ENCODE results near the gene NXF1.
A peak's percentile ranks its signal among the peaks of the same experiment; 100 is the strongest.

The NXF1 gene

DNA sequence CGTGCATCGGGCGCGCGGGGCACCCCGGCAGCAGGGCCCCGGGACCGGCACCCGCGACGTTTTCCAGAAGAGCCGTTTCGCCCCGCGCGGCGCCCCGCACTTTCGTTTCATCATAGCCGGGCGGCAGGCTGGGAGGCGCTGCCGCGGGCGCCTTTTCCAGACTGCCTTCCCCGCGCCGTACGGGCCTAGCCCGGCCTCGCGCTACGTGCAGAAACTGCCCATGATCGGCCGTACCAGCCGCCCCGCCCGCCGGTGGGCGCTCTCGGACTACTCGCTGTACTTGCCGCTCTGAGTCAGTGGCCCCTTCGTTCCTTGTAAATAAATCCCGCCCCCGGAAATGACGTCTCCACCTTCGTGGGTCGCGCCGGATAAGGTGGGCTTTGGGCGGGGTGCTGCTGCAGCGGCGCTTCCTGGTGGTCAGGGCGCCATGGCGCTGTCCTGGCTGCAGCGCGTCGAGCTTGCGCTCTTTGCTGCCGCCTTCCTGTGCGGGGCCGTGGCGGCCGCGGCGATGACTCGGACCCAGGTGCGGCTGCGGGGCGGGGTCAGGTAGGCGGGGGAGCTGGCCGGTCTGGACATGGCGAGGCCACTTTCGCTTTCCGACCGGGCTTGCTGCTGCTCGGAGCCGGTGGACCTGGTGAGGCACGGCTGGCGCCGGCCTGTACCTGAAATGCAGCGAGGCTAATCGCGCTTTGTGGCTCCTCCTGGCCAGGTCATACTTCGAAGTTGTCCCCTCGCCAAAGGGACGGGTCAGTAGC lies 18.1 kb downstream of the NXF1 start, which contains the start of gene TMEM179B (continued):
- no peak for TF ChIP-seq GFI1B (tag by site-specific recombination; IDR thresholded peaks at IDR 0.05)
- no peak for TF ChIP-seq ZNF174 (tag by site-specific recombination; IDR thresholded peaks at IDR 0.05)
- TF ChIP-seq ZSCAN30 (tag by site-specific recombination; IDR thresholded peaks at IDR 0.05) = peak; percentile 12
- no peak for TF ChIP-seq ZNF266 (tag by site-specific recombination; IDR thresholded peaks at IDR 0.05; ENCODE audit: low read depth)
- TF ChIP-seq ZNF394 (tag by site-specific recombination; IDR thresholded peaks at IDR 0.05; ENCODE audit: borderline replicate concordance) = no peak
- no peak for TF ChIP-seq ZNF544 (tag by site-specific recombination; IDR thresholded peaks at IDR 0.05)
- peak; percentile 56; the same call in 1 of the 2 replicates for TF ChIP-seq ZSCAN5A (tag by site-specific recombination; IDR thresholded peaks at IDR 0.05)
- no peak for TF ChIP-seq ZNF791 (tag by site-specific recombination; IDR thresholded peaks at IDR 0.05)
- TF ChIP-seq ZIC2 (tag by site-specific recombination; IDR thresholded peaks at IDR 0.05) = no peak
- TF ChIP-seq ZNF585B (tag by site-specific recombination; IDR thresholded peaks at IDR 0.05) = no peak
- TF ChIP-seq, protein P1, sequence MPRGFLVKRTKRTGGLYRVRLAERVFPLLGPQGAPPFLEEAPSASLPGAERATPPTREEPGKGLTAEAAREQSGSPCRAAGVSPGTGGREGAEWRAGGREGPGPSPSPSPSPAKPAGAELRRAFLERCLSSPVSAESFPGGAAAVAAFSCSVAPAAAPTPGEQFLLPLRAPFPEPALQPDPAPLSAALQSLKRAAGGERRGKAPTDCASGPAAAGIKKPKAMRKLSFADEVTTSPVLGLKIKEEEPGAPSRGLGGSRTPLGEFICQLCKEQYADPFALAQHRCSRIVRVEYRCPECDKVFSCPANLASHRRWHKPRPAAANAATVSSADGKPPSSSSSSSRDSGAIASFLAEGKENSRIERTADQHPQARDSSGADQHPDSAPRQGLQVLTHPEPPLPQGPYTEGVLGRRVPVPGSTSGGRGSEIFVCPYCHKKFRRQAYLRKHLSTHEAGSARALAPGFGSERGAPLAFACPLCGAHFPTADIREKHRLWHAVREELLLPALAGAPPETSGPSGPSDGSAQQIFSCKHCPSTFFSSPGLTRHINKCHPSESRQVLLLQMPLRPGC (tag by site-specific recombination; IDR thresholded peaks at IDR 0.05) = peak; percentile 37; the same call in 1 of the 2 replicates
- no peak for TF ChIP-seq ZNF423 (tag by site-specific recombination; IDR thresholded peaks at IDR 0.05)
- no peak for TF ChIP-seq ZSCAN4 (tag by site-specific recombination; IDR thresholded peaks at IDR 0.05)
- TF ChIP-seq ZNF501 (tag by site-specific recombination; IDR thresholded peaks at IDR 0.05) = peak; percentile 96
- TF ChIP-seq ZNF830 (tag by site-specific recombination; IDR thresholded peaks at IDR 0.05; ENCODE audit: low read depth) = no peak
- TF ChIP-seq, protein P2, sequence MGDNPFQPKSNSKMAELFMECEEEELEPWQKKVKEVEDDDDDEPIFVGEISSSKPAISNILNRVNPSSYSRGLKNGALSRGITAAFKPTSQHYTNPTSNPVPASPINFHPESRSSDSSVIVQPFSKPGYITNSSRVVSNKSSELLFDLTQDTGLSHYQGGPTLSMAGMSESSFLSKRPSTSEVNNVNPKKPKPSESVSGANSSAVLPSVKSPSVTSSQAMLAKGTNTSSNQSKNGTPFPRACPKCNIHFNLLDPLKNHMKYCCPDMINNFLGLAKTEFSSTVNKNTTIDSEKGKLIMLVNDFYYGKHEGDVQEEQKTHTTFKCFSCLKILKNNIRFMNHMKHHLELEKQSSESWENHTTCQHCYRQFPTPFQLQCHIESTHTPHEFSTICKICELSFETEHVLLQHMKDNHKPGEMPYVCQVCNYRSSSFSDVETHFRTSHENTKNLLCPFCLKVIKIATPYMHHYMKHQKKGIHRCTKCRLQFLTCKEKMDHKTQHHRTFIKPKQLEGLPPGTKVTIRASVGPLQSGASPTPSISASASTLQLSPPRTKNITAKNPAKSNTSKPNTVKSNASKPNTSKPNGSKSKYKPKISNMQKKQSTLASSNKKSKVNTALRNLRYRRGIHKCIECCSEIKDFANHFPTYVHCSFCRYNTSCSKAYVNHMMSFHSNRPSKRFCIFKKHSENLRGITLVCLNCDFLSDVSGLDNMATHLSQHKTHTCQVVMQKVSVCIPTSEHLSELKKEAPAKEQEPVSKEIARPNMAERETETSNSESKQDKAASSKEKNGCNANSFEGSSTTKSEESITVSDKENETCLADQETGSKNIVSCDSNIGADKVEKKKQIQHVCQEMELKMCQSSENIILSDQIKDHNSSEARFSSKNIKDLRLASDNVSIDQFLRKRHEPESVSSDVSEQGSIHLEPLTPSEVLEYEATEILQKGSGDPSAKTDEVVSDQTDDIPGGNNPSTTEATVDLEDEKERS (tag by site-specific recombination; IDR thresholded peaks at IDR 0.05) = no peak
- TF ChIP-seq BCL11A (tag by site-specific recombination; IDR thresholded peaks at IDR 0.05; ENCODE audit: low read depth) = 0 out of 2 replicates have a peak, but pooled peaks have one; percentile 72
- TF ChIP-seq ZNF146 (tag by site-specific recombination; IDR thresholded peaks at IDR 0.05) = no peak; the same call in 1 of the 2 replicates
- no peak; the same call in 1 of the 2 replicates for TF ChIP-seq ZNF660 (tag by site-specific recombination; IDR thresholded peaks at IDR 0.05)
- no peak for TF ChIP-seq ZNF214 (tag by site-specific recombination; IDR thresholded peaks at IDR 0.05; ENCODE audit: borderline replicate concordance)
- TF ChIP-seq, protein P3, sequence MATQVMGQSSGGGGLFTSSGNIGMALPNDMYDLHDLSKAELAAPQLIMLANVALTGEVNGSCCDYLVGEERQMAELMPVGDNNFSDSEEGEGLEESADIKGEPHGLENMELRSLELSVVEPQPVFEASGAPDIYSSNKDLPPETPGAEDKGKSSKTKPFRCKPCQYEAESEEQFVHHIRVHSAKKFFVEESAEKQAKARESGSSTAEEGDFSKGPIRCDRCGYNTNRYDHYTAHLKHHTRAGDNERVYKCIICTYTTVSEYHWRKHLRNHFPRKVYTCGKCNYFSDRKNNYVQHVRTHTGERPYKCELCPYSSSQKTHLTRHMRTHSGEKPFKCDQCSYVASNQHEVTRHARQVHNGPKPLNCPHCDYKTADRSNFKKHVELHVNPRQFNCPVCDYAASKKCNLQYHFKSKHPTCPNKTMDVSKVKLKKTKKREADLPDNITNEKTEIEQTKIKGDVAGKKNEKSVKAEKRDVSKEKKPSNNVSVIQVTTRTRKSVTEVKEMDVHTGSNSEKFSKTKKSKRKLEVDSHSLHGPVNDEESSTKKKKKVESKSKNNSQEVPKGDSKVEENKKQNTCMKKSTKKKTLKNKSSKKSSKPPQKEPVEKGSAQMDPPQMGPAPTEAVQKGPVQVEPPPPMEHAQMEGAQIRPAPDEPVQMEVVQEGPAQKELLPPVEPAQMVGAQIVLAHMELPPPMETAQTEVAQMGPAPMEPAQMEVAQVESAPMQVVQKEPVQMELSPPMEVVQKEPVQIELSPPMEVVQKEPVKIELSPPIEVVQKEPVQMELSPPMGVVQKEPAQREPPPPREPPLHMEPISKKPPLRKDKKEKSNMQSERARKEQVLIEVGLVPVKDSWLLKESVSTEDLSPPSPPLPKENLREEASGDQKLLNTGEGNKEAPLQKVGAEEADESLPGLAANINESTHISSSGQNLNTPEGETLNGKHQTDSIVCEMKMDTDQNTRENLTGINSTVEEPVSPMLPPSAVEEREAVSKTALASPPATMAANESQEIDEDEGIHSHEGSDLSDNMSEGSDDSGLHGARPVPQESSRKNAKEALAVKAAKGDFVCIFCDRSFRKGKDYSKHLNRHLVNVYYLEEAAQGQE (tag by site-specific recombination; IDR thresholded peaks at IDR 0.05) = no peak
- TF ChIP-seq, protein P4, sequence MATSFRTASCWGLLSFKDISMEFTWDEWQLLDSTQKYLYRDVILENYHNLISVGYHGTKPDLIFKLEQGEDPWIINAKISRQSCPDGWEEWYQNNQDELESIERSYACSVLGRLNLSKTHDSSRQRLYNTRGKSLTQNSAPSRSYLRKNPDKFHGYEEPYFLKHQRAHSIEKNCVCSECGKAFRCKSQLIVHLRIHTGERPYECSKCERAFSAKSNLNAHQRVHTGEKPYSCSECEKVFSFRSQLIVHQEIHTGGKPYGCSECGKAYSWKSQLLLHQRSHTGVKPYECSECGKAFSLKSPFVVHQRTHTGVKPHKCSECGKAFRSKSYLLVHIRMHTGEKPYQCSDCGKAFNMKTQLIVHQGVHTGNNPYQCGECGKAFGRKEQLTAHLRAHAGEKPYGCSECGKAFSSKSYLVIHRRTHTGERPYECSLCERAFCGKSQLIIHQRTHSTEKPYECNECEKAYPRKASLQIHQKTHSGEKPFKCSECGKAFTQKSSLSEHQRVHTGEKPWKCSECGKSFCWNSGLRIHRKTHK (tag by site-specific recombination; IDR thresholded peaks at IDR 0.05) = no peak
- TF ChIP-seq ZNF621 (tag by site-specific recombination; IDR thresholded peaks at IDR 0.05) = no peak
- TF ChIP-seq ZFP41 (tag by site-specific recombination; IDR thresholded peaks at IDR 0.05; ENCODE audit: borderline replicate concordance) = no peak
- no peak for TF ChIP-seq ZNF18 (tag by site-specific recombination; IDR thresholded peaks at IDR 0.05)

All from HEK293 (cell line).